NCI-H510A treated with DMSO at 0.1 percent for 48 hours (cell line): ENCODE measurements around the gene RPS6KA3.
"Not testable (repeated sequence)": the region's sequence is repeated elsewhere in the genome, so short reads cannot be mapped to it uniquely, and the experiment has no call there.

Source experiments
- DNase-seq: peaks from one replicate; lab custom pipeline; 2025; lab: John Stamatoyannopoulos, UW

The RPS6KA3 gene

GRCh38 chrX:20143561-20143960 lies 123.1 kb downstream of the RPS6KA3 start:
- DNase-seq = no peak

- no peak for DNase-seq
These were observed 123.6 kb downstream of the RPS6KA3 start for GRCh38 chrX:20143111-20143510.

- DNase-seq = peak; percentile 89
These were observed 125.2 kb downstream of the RPS6KA3 start, which contains the start of gene EIF1AX for GRCh38 chrX:20141281-20142220. Gene EIF1AX (minus strand): TSS chrX:20141838. CDS start chrX:20141640, 198 bp downstream.

DNA sequence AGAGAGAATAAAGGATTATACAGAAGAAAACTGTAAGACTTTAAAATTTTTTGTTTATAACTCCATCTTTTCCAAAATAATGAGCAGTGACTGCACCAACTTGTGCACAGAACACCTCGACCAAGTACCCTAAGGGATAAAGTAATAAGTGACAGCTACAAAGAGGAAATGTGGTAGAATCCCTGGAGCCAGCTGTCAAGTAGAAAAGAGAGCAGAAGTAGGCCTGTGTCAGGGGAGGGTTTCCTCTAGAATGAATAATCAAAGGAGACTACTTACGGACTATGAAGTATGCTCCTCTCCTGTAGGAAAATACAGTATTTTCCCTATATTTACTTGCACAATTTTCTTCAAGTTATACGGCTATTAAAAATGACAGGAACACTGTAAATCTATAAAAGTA lies 126.3 kb downstream of the RPS6KA3 start:
- no peak for DNase-seq

- no peak for DNase-seq
These were observed 126.7 kb downstream of the RPS6KA3 start for GRCh38 chrX:20139966-20140365.

GRCh38 chrX:20135944-20136343 lies 130.8 kb downstream of the RPS6KA3 start:
- no peak for DNase-seq

GRCh38 chrX:20132666-20133065 lies 134.0 kb downstream of the RPS6KA3 start:
- no peak for DNase-seq

GRCh38 chrX:20130357-20130756 lies 136.4 kb downstream of the RPS6KA3 start:
- no peak for DNase-seq

GRCh38 chrX:20129547-20129946 lies 137.2 kb downstream of the RPS6KA3 start:
- DNase-seq = no peak

DNA sequence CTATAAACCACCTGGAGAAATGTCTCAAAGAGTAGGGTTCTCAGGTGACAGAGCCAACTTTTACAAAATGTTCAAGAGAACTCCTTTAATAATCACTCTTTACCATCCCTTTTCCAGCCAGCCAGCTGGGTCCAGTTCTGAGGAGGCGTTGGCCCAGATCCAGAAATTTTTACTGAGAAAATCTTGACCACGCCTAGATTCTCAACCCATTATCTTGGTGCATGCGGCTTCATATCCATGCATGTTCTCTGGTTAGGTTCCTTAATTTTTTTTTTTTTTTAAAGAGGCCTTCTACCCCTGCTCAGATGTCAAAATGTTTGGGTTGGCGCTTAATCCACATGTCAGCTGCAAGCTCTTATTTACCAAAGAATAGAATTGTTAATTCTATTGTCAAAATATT lies 138.0 kb downstream of the RPS6KA3 start:
- DNase-seq = no peak

- DNase-seq = not testable (repeated sequence)
These were observed 139.3 kb downstream of the RPS6KA3 start for GRCh38 chrX:20127440-20127839.

DNA sequence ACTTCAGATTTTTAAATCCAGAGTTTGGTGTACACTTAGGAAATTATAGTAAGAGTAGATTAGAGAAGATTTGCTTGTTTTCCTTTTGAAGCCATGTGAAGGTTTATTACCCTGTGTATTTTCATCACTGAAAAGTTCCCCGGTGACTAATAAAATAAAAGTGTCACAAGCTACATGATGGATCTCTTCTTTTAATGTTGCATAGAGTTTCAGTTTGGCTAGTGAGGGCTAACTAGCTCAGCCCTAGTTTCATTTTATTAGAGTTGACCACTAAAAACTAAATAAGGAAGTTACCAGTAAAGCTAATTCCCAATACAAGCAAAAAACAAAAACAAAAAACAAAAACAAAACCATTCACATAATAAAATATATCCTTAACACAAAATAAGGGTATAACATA lies 139.9 kb downstream of the RPS6KA3 start:
- not testable (repeated sequence) for DNase-seq

GRCh38 chrX:20124964-20125363 lies 141.7 kb downstream of the RPS6KA3 start:
- no peak for DNase-seq

GRCh38 chrX:20118065-20118824 lies 148.5 kb downstream of the RPS6KA3 start:
- DNase-seq = no peak

DNA sequence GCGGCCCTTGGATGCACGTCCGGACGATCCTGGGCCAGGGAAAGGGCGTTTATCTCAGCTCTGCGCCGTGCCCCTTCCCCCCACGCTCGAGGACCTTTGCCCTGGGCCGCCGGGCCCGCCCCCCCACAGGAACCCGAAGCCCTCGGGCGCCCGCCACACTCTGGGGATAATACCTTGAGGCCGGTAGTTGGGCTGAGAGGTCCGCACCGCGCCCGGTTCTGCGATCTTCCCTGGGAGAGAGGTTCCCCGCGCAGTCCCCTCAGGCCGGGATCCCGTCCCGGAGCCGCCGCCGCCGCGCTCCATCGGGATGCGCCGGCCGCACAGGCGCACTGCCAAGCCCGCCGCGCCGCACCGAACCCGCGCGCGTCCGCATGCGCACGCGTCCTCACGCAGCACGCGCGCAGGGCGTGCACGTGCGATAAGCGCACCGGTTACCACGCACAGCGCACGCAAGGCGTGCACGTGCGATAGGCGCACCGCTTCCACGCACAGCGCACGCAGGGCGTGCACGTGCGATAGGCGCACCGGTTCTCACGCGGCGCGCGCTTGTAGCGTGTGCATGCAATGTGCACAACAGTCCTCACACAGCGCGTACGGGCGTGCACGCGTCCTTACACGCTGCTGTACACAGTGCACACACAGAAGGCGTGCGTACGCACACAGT lies 150.0 kb downstream of the RPS6KA3 start, which contains the start of gene MAP7D2:
Gene MAP7D2 (minus strand): TSS at position 331 of the 664 bp plus-strand sequence. CDS start 28 bp downstream, at position 303.
- DNase-seq = no peak

GRCh38 chrX:20116087-20116576 lies 150.6 kb downstream of the RPS6KA3 start:
- no peak for DNase-seq

GRCh38 chrX:20112022-20112774 lies 154.5 kb downstream of the RPS6KA3 start:
- no peak for DNase-seq

DNA sequence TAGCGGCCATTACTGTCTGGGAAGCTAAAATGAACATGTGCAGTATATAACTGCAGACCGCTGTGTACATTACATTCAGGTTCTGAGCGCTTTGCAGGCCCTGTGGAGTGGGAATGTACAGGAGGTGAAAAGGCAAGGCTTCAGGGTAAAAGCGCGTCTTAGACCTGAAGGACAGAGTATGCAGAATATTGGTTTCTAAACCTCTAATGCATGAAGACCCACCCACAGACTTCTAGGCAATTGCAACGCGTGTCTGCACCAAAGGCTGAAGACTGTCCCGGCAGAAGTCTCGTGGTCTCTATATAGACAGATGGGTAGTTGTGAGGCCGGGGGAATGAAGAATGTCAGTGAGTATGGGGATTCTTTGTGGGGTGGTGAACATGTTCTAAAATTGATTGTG lies 155.4 kb downstream of the RPS6KA3 start:
- DNase-seq = no peak

DNA sequence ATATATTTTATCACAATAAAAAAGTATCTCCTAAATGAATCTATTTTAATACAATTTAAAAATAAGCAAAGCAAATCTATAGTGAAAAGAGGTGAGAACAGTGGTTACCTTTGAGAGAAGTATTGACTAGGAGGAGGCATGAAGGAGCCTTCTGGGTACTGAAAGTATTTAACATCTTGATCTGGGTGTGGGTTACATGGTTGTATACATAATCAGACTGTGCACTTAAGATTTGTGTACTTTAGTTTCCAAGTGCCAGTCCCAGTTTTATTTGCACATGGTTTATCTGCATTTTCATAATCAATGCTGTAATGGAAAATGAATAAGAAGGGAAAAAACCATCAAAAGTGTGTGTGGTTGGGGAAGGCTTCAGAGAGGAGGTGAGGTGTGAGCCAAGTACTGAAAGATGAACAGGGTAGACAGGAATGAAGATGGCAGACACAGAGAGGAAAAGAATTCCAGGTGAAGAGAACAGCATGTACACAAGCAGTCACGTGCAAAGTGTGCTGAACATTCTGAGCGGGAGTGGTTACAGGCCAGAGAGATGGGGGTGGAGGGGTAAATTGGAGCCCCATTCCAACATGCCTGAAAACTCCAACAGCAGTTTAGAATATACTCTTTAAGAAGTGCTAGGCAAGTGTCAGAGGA lies 164.7 kb downstream of the RPS6KA3 start:
- DNase-seq = no peak
